NCI-H2107 (cell line): ENCODE measurements around the gene ENKUR.

Experiments
- DNase-seq: peaks from one replicate; lab custom pipeline; 2025; lab: John Stamatoyannopoulos, UW

The ENKUR gene

DNA sequence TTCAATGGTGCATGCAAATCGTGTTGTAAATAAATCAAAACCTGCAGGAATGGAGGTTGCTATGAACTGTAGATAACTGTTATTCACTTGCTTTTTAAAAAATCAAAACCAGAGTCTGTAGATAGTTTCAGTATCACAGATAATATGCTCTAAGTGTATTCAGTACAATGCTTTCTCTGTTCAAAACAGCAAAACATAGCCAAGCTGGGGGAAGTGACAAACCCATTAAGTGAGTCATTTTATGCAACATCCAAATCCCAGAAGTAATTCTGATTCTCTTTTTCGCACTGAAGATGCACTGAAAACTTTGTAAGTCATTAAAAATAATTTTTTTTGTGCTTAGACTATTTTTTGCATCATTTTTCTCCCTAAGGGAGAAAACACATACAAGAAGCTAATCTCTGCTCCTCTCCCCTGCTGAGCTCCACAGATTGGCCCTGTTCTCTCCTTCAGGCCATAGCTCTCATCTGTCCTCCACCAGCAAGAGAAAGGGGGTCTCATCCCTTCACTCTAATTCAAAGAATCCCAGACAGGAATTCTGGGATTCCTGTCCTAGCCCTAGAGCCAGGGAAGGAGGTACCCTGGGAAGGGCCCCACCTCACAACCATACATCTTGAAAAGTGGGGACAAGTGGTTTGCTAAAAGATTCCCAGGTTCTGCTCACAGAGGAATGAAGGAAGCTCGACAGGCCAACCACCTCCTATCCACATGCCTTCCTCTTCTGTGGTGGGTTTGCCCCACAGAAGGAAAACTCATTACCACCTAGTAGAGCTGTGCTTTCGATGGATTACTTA lies 68.5 kb downstream of the ENKUR start:
- DNase-seq = no peak

DNA sequence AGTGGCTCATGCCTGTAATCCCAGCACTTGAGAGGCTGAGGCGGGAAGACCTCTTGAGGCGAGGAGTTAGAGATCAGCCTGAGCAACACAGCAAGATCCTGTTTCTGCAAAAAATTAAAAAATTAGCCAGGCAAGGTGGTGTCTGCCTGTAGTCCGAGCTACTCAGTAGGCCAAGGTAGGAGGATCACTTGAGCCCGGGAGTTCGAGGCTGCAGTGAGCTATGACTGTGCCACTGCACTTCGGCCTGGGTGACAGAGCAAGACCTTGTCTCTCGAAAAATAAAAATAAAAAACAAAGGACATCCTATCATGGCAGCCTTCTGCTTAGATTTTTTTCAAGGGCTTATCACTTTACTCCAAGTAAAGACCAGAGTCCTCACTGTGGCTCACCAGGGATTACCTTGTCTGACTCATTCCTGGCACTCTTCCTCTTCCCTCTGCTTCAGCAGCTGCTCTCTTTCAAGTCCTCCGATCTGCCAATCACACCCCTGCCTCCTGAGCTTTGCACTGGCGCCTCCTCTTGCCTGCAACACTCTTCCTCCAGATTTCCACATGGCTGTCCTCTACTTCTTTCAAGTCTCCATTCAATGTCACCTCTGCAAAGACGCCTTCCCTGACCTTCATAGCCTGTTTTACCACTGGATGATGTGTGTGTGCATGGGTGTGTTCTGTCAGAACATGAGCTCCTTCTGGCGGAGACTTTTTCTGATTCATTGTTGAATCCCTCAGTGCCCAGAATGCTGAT lies 71.3 kb downstream of the ENKUR start:
- no peak for DNase-seq

DNA sequence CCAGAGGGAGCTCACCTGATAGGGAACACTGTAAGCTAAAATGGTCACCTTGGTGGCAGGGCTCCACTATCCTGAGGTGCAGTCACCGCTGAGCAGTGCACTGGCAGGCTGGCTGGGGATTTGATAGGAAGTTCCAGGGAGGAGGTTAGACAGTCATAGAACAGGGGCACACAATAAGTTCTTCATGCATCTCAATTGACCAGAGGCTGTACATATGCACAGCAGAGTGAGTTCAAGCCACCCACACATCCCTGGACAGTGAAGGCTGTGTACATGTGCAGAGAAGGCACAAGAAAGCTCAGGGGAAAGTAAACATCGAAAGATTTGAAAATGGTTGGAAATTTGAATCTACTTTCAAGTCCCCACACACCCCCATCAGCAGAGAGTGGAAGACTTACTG lies 77.4 kb downstream of the ENKUR start:
- DNase-seq = no peak

DNA sequence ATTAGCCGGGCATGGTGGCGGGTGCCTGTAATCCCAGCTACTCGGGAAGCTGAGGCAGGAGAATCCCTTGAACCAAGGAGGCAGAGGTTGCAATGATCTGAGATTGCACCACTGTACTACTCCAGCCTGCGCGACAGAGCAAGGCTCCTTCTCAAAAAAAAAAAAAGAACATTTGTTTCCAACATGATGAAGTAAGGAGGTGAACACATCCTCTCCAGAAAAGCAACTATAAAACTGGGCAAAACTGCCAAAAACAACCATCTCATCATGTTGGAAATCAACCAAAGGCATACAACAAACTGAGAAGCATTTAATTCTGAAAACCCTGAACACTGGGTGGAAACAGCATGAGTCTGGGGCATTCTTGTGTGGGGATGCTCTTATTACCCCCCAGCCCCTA lies 77.9 kb downstream of the ENKUR start:
- no peak for DNase-seq

DNA sequence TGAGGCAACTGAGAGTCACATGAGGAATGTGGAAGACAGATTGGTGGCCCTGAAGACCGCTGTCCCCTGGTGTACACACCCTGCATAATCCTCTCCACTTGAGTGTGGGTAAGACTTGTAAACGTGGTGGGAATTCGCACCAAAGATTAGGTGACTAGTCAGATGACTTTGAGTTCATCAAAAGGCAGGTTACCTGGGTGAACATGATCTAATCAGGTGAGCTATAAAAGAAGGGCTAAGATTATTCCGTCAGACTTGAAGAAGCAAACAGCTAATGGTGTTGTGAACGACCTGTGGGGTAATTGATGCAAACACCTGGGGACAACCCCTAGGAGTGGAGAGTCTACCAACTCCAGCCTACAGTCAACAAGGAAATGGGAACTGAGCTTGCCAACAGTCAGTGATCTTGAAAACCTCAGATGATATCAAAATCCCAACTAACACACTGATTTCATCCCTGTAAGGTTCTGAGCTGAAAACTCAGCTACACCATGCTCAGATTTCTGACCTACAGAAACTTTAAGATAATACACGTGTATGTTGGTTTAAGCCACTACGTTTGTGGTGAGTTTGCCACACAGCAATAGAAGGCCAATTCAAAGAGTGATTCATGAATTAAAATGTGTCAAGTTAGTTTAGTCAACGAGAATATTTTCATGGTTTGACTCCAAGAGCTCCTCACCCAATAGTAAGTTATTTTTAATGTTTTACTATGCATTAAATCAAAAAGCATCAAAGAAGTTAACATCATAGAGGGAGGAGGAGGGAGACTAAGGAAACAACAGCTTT lies 80.3 kb downstream of the ENKUR start:
- no peak for DNase-seq
